Smooth muscle cell (in vitro differentiated cells): ENCODE results near the gene MFSD1. TPM values are rescaled to one million over a fixed set of nuclear protein-coding genes. Genes with fewer than 3 reads are reported as not detected.

Experiments
- DNase-seq: peaks from one replicate; lab custom pipeline; 2025; ENCODE audit not compliant: unreplicated experiment; lab: John Stamatoyannopoulos, UW
- H2AFZ ChIP-seq: fragments of 200-600 bp; sonication (generic); 2 replicates; pipeline ENCODE4 v1.6.0; 2016; ENCODE audit warnings: antibody characterized with exemption, low read depth, mild to moderate bottlenecking
- H3F3A ChIP-seq: fragments of 200-600 bp; sonication (generic); 2 replicates; pipeline ENCODE4 v1.6.0; 2017; ENCODE audit warnings: antibody characterized with exemption, low read depth
- H3K27ac ChIP-seq: fragments of 200-600 bp; sonication (generic); 2 replicates; pipeline ENCODE4 v1.5.1; 2016; ENCODE audit warnings: low read depth, mild to moderate bottlenecking
- H3K27me3 ChIP-seq: fragments of 200-600 bp; sonication (generic); 2 replicates; pipeline ENCODE4 v1.6.1; 2016; ENCODE audit warnings: low read depth, mild to moderate bottlenecking
- H3K36me3 ChIP-seq: fragments of 200-600 bp; sonication (generic); 2 replicates; pipeline ENCODE4 v1.5.1; 2016; ENCODE audit warnings: low read depth
- H3K4me1 ChIP-seq: fragments of 200-600 bp; sonication (generic); 2 replicates; pipeline ENCODE4 v1.5.1; 2016; ENCODE audit warnings: low read depth
- H3K4me2 ChIP-seq: fragments of 200-600 bp; sonication (generic); 2 replicates; pipeline ENCODE4 v1.6.0; 2016; ENCODE audit warnings: mild to moderate bottlenecking
- H3K4me3 ChIP-seq: fragments of 200-600 bp; sonication (generic); 2 replicates; pipeline ENCODE4 v1.5.1; 2016; ENCODE audit warnings: mild to moderate bottlenecking
- H3K79me2 ChIP-seq: fragments of 200-600 bp; sonication (generic); 2 replicates; pipeline ENCODE4 v1.6.0; 2016; ENCODE audit warnings: low read depth, mild to moderate bottlenecking
- H3K9ac ChIP-seq: fragments of 200-600 bp; sonication (generic); 2 replicates; pipeline ENCODE4 v1.6.0; 2016; ENCODE audit warnings: low read depth
- H3K9me3 ChIP-seq: fragments of 200-600 bp; sonication (generic); replicated peaks from 2 replicates; pipeline ENCODE4 v1.5.1; 2016; ENCODE audit warnings: low read depth
- H4K20me1 ChIP-seq: fragments of 200-600 bp; sonication (generic); 2 replicates; pipeline ENCODE4 v1.6.0; 2016; ENCODE audit warnings: low read depth
- CTCF ChIP-seq: fragments of 200-600 bp; sonication (generic); IDR thresholded peaks from 2 replicates; pipeline ENCODE4 v1.5.1; 2017; ENCODE audit warnings: borderline replicate concordance, mild to moderate bottlenecking, antibody characterized with exemption; ENCODE audit not compliant: insufficient read depth, poor library complexity, severe bottlenecking
- WGBS: methylation state at CpG from one replicate; pipeline ENCODE4 v1.1.7; 2016; ENCODE audit warnings: low lambda C conversion rate; 5-methylcytosine and 5-hydroxymethylcytosine counted together
- polyA plus RNA-seq: library from polyadenylated mRNA; unstranded; fragments of >200 nt; fragmentation: Nextera tagmentation; extraction: Ambion mirVana; gene quantifications from 2 replicates; pipeline ENCODE4 v1.2.1, GENCODE V29; 2016
- total RNA-seq: library from RNA; depleted of rRNA; stranded (reverse); fragments of >200 nt; gene quantifications from 2 replicates; pipeline ENCODE4 v1.2.3, GENCODE V29; 2014

MFSD1 gene
- total and polyA plus RNA-seq, 2 experiments from 2014 or later, result 64.7 to 95.0 TPM

- 48% methylated on average over 7 of the region's 7 CpGs for WGBS
- H2AFZ ChIP-seq, result no peak overlapping the region
Measured at GRCh38 chr3:158768361-158768787, 33.5 kb upstream of the MFSD1 start.

GRCh38 chr3:158768881-158769543, 32.8 kb upstream of the MFSD1 start:
- peak overlapping the region; percentile 83 for H3K27ac ChIP-seq
- peaks cover 18% of the 10 kb centered on the region for H3F3A ChIP-seq
- peak overlapping the region; percentile 78 for H3K4me2 ChIP-seq

More at GRCh38 chr3:158768361-158768787, 33.5 kb upstream of the MFSD1 start:
- H3F3A ChIP-seq, result peaks cover 18% of the 10 kb centered on the region
- H3K9ac ChIP-seq, result no peak overlapping the region
- TF ChIP-seq CTCF, result no peak
- H4K20me1 ChIP-seq, result no peaks in the 10 kb centered on the region
- H3K79me2 ChIP-seq, result no peaks in the 10 kb centered on the region
- H3K4me1 ChIP-seq, result peaks cover 17% of the 10 kb centered on the region
- no peaks in the 10 kb centered on the region for H3K27me3 ChIP-seq
- H3K4me2 ChIP-seq, result peak overlapping the region; percentile 78
- H3K9me3 ChIP-seq, result no peaks in the 10 kb centered on the region
- no peak overlapping the region for H3K27ac ChIP-seq
- no peak overlapping the region for H3K4me3 ChIP-seq
- no peak for DNase-seq
- H3K36me3 ChIP-seq, result no peaks in the 10 kb centered on the region

GRCh38 chr3:158769549-158769948, 32.3 kb upstream of the MFSD1 start:
- Histone ChIP-seq H3K9ac (peak overlapping the region; percentile 19), H4K20me1 (no peaks in the 10 kb centered on the region)
- 80% methylated on average over 4 of the region's 4 CpGs for WGBS

More at GRCh38 chr3:158768881-158769543, 32.8 kb upstream of the MFSD1 start:
- H3K79me2 ChIP-seq, result no peaks in the 10 kb centered on the region
- H3K9ac ChIP-seq, result no peak overlapping the region
- no peaks in the 10 kb centered on the region for H4K20me1 ChIP-seq
- no peak for TF ChIP-seq CTCF
- no peaks in the 10 kb centered on the region for H3K36me3 ChIP-seq
- no peak for DNase-seq
- no peak overlapping the region for H3K4me3 ChIP-seq
- no peaks in the 10 kb centered on the region for H3K9me3 ChIP-seq
- no peak overlapping the region for H2AFZ ChIP-seq
- whole genome bisulfite sequencing, result 52% methylated on average over 8 of the region's 8 CpGs
- H3K27me3 ChIP-seq, result no peaks in the 10 kb centered on the region
- peaks cover 17% of the 10 kb centered on the region for H3K4me1 ChIP-seq

More at GRCh38 chr3:158769549-158769948, 32.3 kb upstream of the MFSD1 start:
- no peak for DNase-seq
- peak overlapping the region; percentile 83 for H3K27ac ChIP-seq
- H3K4me1 ChIP-seq, result peaks cover 17% of the 10 kb centered on the region
- H3K27me3 ChIP-seq, result no peaks in the 10 kb centered on the region
- no peak overlapping the region for H3K4me3 ChIP-seq
- peak overlapping the region; percentile 78 for H3K4me2 ChIP-seq
- H3K36me3 ChIP-seq, result no peaks in the 10 kb centered on the region
- peaks cover 18% of the 10 kb centered on the region for H3F3A ChIP-seq
- no peak overlapping the region for H2AFZ ChIP-seq
- no peak for TF ChIP-seq CTCF
- H3K9me3 ChIP-seq, result no peaks in the 10 kb centered on the region
- H3K79me2 ChIP-seq, result no peaks in the 10 kb centered on the region
